HepG2 (cell line): ENCODE data around the gene OTP. TPM values are rescaled to one million over a fixed set of nuclear protein-coding genes. Genes with fewer than 3 reads are reported as not detected.

ENCODE experiments used
- ATAC-seq: fragments of 200-7000 bp; cut with Tn5 transposase; 3 replicates; pipeline ENCODE4 v1.9.1; 2020; ENCODE audit warnings: mild to moderate bottlenecking, moderate library complexity
- BruUV-seq: library from RNA; stranded (reverse); fragments of 400-500 nt; replicated peaks from 2 replicates; lab custom pipeline; 2021; lab: Mats Ljungman, UMichigan
- CTCF ChIA-PET: fragments of 300-600 bp; formaldehyde crosslinking; extraction: SDS; loops from one replicate; lab custom pipeline; 2021; ENCODE audit warnings: low total read pairs, inconsistent platforms, low intra/inter-chr PET ratio; lab: Yijun Ruan, JAX
- POLR2A ChIA-PET: fragments of 350-600 bp; sonication (Branson Sonifier 250); formaldehyde crosslinking; loops from one replicate; lab custom pipeline; 2020; ENCODE audit warnings: antibody characterized with exemption, inconsistent platforms; lab: Yijun Ruan, JAX
- DNase-seq: peaks from one replicate; pipeline ENCODE4 v3.0.0-alpha.2; 2015; ENCODE audit warnings: low spot score
- FAIRE-seq: peaks from 3 replicates; lab custom pipeline; 2011; peaks lifted over from hg19 to GRCh38; lab: Jason Lieb, UNC
- H2AFZ ChIP-seq: one replicate; pipeline ENCODE4 v1.6.1; 2011; ENCODE audit warnings: low read length, inconsistent platforms
- H3K27ac ChIP-seq: fragments of 300-600 bp; 3 replicates; pipeline ENCODE4 v1.8.0; 2011; ENCODE audit warnings: mixed run types, mild to moderate bottlenecking, mixed read lengths, low read length, inconsistent platforms; ENCODE audit not compliant: insufficient read depth; ENCODE audit errors: extremely low read length
- H3K27me3 ChIP-seq, 2 experiments: fragments of 200-600 bp in 1 of 2; 2 replicates in 1 of 2; 3 replicates in 1 of 2; pipeline versions ENCODE4 v1.6.0 to v1.8.0; 2011; ENCODE audit warnings: low read length in 2 of 2, mild to moderate bottlenecking in 2 of 2, moderate library complexity in 2 of 2, inconsistent platforms in 1 of 2; ENCODE audit not compliant: insufficient read depth in 2 of 2, control insufficient read depth in 1 of 2
- H3K36me3 ChIP-seq, 2 experiments: fragments of 200-600 bp in 1 of 2; replicated peaks in 1 of 2; 2 replicates in 1 of 2; 3 replicates in 1 of 2; pipeline versions ENCODE4 v1.5.1 to v1.8.0; 2011; ENCODE audit warnings: low read length in 2 of 2, inconsistent platforms in 1 of 2; ENCODE audit not compliant: insufficient read depth in 2 of 2, control insufficient read depth in 1 of 2
- H3K4me1 ChIP-seq: 2 replicates; pipeline ENCODE4 v1.5.1; 2012; ENCODE audit warnings: low read length, inconsistent platforms; ENCODE audit not compliant: insufficient read depth
- H3K4me2 ChIP-seq: 2 replicates; pipeline ENCODE4 v1.6.0; 2011; ENCODE audit warnings: low read depth, low read length, inconsistent platforms
- H3K4me3 ChIP-seq, 3 experiments: fragments of 200-600 bp in 1 of 3; sonication (generic), shearing (Covaris generic) in 1 of 3; replicated peaks in 1 of 3; 2 replicates each; pipeline ENCODE4 v1.5.1; 2011 to 2016; ENCODE audit warnings: low read length in 3 of 3, inconsistent platforms in 2 of 3, low read depth in 2 of 3, mild to moderate bottlenecking in 2 of 3, control low read depth in 1 of 3, mixed read lengths in 1 of 3; ENCODE audit not compliant: insufficient read depth in 1 of 3
- H3K79me2 ChIP-seq: one replicate; pipeline ENCODE4 v1.6.1; 2011; ENCODE audit warnings: low read length, inconsistent platforms; ENCODE audit not compliant: insufficient read depth
- H3K9ac ChIP-seq: 2 replicates; pipeline ENCODE4 v1.6.0; 2011; ENCODE audit warnings: mild to moderate bottlenecking, low read depth, low read length, inconsistent platforms; ENCODE audit not compliant: insufficient read depth
- H3K9me3 ChIP-seq: 2 replicates; pipeline ENCODE4 v1.5.1; 2012; ENCODE audit warnings: mild to moderate bottlenecking, low read length
- H4K20me1 ChIP-seq: 2 replicates; pipeline ENCODE4 v1.6.0; 2011; ENCODE audit warnings: inconsistent platforms, mild to moderate bottlenecking, low read length, moderate library complexity; ENCODE audit not compliant: insufficient read depth
- DNMT3B ChIP-seq: conservative IDR thresholded peaks from 2 replicates; pipeline ENCODE4 v1.6.1; 2016; ENCODE audit warnings: missing biosample characterization, control low read depth
- EHMT2 ChIP-seq: fragments of 200-600 bp; sonication (generic); IDR thresholded peaks from 2 replicates; pipeline ENCODE4 v1.7.0; 2017; ENCODE audit warnings: antibody characterized with exemption, low read depth, low read length, borderline replicate concordance
- FOSL2 ChIP-seq: sonication (generic); formaldehyde crosslinking; IDR thresholded peaks from 2 replicates; pipeline ENCODE4 v1.4.0; 2020; ENCODE audit warnings: missing genetic modification reagents
- HDAC2 ChIP-seq: sonication (generic); formaldehyde crosslinking; IDR thresholded peaks from 2 replicates; pipeline ENCODE4 v1.4.0; 2020; ENCODE audit warnings: missing genetic modification reagents
- MIER2 ChIP-seq: IDR thresholded peaks from 2 replicates; pipeline ENCODE4 v1.6.1; 2016; ENCODE audit warnings: missing biosample characterization, missing genetic modification reagents
- RARG ChIP-seq: sonication (generic); formaldehyde crosslinking; IDR thresholded peaks from 2 replicates; pipeline ENCODE4 v1.4.0; 2020; ENCODE audit warnings: low read depth, mild to moderate bottlenecking, missing genetic modification reagents
- SMAD3 ChIP-seq: sonication (generic); formaldehyde crosslinking; IDR thresholded peaks from 2 replicates; pipeline ENCODE4 v1.4.0; 2020; ENCODE audit warnings: missing genetic modification reagents
- WIZ ChIP-seq: sonication (generic); formaldehyde crosslinking; IDR thresholded peaks from 2 replicates; pipeline ENCODE4 v1.5.1; 2020; ENCODE audit warnings: mild to moderate bottlenecking, missing genetic modification reagents
- ZNF792 ChIP-seq: IDR thresholded peaks from 2 replicates; pipeline ENCODE4 v1.6.1; 2016
- WGBS: methylation state at CpG from one replicate; pipeline ENCODE4 v1.1.6; 2017; ENCODE audit warnings: low lambda C conversion rate; 5-methylcytosine and 5-hydroxymethylcytosine counted together
- in situ Hi-C: cut with HindIII; loops from 2 replicates; pipeline ENCODE4 v1.10.0; 2017; ENCODE audit warnings: low pct_unique_long_range_greater_than_20kb; ENCODE audit not compliant: extremely low pct_ligation_motif_present
- intact Hi-C: fragments of 100-400 bp; cut with micrococcal nuclease; formaldehyde crosslinking; loops from one replicate; pipeline ENCODE4 v1.10.0; 2022; ENCODE audit not compliant: unreplicated experiment
- polyA plus RNA-seq, 8 experiments: library from polyadenylated mRNA; depleted of rRNA in 3 of 8; stranded (reverse) in 7 of 8; unstranded in 1 of 8; fragments of >200 nt; fragmentation: Illumina TruSeq in 4 of 8; extraction: Trizol in 4 of 8; gene quantifications; 2 replicates each; pipeline versions ENCODE4 v1.2.1 to v1.2.3, GENCODE V29; 2011 to 2016; ENCODE audit warnings: low read depth in 4 of 8, missing spikeins in 1 of 8, mixed read lengths in 1 of 8; ENCODE audit not compliant: insufficient read depth in 1 of 8
- total RNA-seq, 5 experiments: library from RNA; depleted of rRNA; stranded (reverse); fragments of >200 nt; fragmentation: Illumina TruSeq; extraction: Trizol; gene quantifications; 2 replicates each; pipeline ENCODE4 v1.2.3, GENCODE V29; 2016; ENCODE audit warnings: low read depth in 1 of 5
- TF ChIP-seq, protein P1 (sequence below): IDR thresholded peaks from 2 replicates; pipeline ENCODE4 v1.6.1; 2016; ENCODE audit warnings: low read depth, control low read depth
- TF ChIP-seq, protein P2 (sequence below): sonication (generic); formaldehyde crosslinking; IDR thresholded peaks from 2 replicates; pipeline ENCODE4 v1.4.0; 2020; ENCODE audit warnings: low read depth, missing genetic modification reagents

OTP gene
- total and polyA plus RNA-seq, 2 of the 13 experiments (the other 11 are each of a cell fraction or from before 2014, with no cell fraction given): not detected

DNA sequence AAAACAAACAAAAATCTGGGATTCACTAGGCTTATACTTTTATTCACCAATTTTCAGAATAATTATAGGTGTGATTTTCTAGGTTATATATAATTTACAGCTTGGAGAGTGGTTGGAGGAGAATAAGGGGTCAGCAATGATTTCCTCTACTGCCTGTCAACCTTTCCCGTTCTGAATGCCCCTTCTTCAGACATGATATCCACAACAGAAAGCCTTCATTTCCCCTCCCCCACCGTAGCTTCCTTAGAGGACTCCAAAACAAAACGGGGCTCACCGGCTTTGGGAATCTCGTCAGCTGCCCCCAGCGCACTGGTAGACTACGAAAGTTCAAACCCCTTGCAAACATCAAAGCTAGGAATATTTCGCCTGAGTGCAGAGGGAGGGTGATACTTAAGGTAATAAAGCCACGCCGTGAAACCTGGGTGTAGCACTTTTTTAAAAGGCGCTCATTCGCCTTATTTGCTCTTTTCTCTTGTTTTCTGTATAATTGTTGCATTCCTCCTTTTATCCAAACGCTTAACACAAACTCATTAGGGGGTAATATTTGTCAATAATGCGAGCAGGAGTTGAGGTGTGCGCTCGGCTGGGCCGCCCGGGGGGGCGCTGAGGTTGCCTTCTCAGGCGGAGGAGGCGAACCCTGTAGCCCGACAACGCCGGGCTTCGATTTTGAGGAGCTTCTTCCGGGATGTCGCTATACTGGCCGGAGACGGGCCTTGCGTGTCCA, 2.4 kb downstream of the OTP start:
- Histone ChIP-seq H2AFZ (no peak overlapping the region), H3K4me2 (no peak overlapping the region), H3K27me3 (peaks cover 3 to 74% of the 10 kb centered on the region in 2 experiments), H3K36me3 (no peaks in the 10 kb centered on the region), H3K27ac (no peak overlapping the region), H3K9me3 (no peaks in the 10 kb centered on the region), H3K9ac (no peak overlapping the region)
- POLR2A ChIA-PET: no interaction called here
- DNase-seq: no peak
- in situ Hi-C loops (loop anchor here (5.0 kb wide), 1 partner anchor 64 kb away; no protein-coding TSS in a partner anchor), intact Hi-C loops (no loop called here)
- FAIRE-seq: no peak
- no TSS peak for BruUV-seq
- CTCF ChIA-PET: no interaction called here
- TF ChIP-seq RARG: no peak
- peak; percentile 52 for TF ChIP-seq EHMT2
- TF ChIP-seq, all 625 proteins: peak for 1
- Histone ChIP-seq H4K20me1 (0 out of 2 replicates have a peak, but pooled peaks cover 3% of the 10 kb centered on the region), H3K4me1 (peaks cover 4% of the 10 kb centered on the region), H3K4me3 (no peak overlapping the region), H3K79me2 (no peaks in the 10 kb centered on the region)
- no peak for ATAC-seq
- 68% methylated on average over 29 of the region's 30 CpGs for WGBS

DNA sequence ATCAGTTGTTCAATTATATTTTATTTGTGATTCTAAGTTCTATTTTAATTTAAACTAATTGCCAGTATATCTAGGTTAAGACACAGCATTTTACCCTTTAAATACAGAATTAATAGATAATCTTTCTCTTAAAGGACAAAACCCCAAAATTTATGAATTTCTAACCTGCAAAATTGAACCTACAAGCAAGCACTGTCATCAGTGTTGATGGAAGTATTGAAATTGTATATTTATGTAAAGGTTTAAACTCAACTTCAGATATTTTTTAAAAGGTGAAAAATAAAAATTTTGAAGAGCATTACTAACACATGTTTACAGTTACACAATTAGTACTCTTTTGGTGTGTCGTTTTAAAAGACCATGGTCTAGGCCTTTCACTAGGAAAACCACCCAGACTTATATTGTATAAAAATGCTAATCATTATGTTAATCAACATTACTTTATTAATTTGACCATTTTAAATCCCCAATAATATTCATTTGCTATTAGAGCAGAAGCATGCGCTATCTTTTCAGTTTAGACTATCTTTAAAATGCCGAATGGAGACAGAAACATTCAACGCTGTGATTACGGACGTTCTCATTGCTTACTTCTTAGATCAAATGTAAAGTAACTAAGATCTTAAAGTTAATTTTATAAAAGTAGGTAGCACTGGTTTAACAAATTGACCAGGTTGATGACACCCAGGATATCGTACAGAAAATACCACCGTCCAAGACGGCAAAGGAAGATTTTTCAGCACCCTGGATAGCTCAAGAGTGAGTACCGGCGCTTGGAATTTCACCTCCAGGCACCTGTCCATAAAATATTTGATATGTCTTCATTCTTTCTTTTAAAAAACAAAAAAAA, 3.2 kb downstream of the OTP start:
- in situ Hi-C loops (loop anchor here (5.0 kb wide), 1 partner anchor 63 kb away; no protein-coding TSS in a partner anchor), intact Hi-C loops (no loop called here)
- POLR2A ChIA-PET: no interaction called here
- no peaks in the 10 kb centered on the region for H3K36me3 ChIP-seq
- H4K20me1 ChIP-seq: 0 out of 2 replicates have a peak, but pooled peaks cover 3% of the 10 kb centered on the region
- H3K27me3 ChIP-seq: peaks cover 3 to 70% of the 10 kb centered on the region in 2 experiments; a peak in 4 of 5 replicates
- H3K4me2 ChIP-seq: no peak overlapping the region
- DNase-seq (no peak), FAIRE-seq (no peak), ATAC-seq (no peak)
- no peak overlapping the region for H3K4me3 ChIP-seq
- no peak overlapping the region for H3K27ac ChIP-seq
- no peak overlapping the region for H3K9ac ChIP-seq
- no peaks in the 10 kb centered on the region for H3K79me2 ChIP-seq
- WGBS: 46% methylated on average over 11 of the region's 11 CpGs
- H3K9me3 ChIP-seq: no peaks in the 10 kb centered on the region
- CTCF ChIA-PET: no interaction called here
- H3K4me1 ChIP-seq: peaks cover 9% of the 10 kb centered on the region
- no TSS peak for BruUV-seq
- no peak overlapping the region for H2AFZ ChIP-seq
- TF ChIP-seq DNMT3B: 0 out of 2 replicates have a peak, but pooled peaks have one; percentile 28
- 0 out of 2 replicates have a peak, but pooled peaks have one; percentile 26 for TF ChIP-seq FOSL2
- TF ChIP-seq, protein P1, sequence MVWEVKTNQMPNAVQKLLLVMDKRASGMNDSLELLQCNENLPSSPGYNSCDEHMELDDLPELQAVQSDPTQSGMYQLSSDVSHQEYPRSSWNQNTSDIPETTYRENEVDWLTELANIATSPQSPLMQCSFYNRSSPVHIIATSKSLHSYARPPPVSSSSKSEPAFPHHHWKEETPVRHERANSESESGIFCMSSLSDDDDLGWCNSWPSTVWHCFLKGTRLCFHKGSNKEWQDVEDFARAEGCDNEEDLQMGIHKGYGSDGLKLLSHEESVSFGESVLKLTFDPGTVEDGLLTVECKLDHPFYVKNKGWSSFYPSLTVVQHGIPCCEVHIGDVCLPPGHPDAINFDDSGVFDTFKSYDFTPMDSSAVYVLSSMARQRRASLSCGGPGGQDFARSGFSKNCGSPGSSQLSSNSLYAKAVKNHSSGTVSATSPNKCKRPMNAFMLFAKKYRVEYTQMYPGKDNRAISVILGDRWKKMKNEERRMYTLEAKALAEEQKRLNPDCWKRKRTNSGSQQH (CRISPR knock-in tag): 0 out of 2 replicates have a peak, but pooled peaks have one; percentile 31
- TF ChIP-seq, protein P2, sequence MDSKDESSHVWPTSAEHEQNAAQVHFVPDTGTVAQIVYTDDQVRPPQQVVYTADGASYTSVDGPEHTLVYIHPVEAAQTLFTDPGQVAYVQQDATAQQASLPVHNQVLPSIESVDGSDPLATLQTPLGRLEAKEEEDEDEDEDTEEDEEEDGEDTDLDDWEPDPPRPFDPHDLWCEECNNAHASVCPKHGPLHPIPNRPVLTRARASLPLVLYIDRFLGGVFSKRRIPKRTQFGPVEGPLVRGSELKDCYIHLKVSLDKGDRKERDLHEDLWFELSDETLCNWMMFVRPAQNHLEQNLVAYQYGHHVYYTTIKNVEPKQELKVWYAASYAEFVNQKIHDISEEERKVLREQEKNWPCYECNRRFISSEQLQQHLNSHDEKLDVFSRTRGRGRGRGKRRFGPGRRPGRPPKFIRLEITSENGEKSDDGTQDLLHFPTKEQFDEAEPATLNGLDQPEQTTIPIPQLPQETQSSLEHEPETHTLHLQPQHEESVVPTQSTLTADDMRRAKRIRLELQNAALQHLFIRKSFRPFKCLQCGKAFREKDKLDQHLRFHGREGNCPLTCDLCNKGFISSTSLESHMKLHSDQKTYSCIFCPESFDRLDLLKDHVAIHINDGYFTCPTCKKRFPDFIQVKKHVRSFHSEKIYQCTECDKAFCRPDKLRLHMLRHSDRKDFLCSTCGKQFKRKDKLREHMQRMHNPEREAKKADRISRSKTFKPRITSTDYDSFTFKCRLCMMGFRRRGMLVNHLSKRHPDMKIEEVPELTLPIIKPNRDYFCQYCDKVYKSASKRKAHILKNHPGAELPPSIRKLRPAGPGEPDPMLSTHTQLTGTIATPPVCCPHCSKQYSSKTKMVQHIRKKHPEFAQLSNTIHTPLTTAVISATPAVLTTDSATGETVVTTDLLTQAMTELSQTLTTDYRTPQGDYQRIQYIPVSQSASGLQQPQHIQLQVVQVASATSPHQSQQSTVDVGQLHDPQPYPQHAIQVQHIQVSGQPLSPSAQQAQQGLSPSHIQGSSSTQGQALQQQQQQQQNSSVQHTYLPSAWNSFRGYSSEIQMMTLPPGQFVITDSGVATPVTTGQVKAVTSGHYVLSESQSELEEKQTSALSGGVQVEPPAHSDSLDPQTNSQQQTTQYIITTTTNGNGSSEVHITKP (CRISPR knock-in tag): no peak
- TF ChIP-seq ZNF792 (CRISPR knock-in tag): 0 out of 2 replicates have a peak, but pooled peaks have one; percentile 39
- peak; percentile 57; the same call in 1 of the 2 replicates for TF ChIP-seq WIZ (CRISPR knock-in tag)
- TF ChIP-seq HDAC2 (CRISPR knock-in tag): 0 out of 2 replicates have a peak, but pooled peaks have one; percentile 22
- TF ChIP-seq SMAD3 (CRISPR knock-in tag): 0 out of 2 replicates have a peak, but pooled peaks have one; percentile 33
- TF ChIP-seq MIER2 (CRISPR knock-in tag): peak; percentile 97
